A673 (cell line): ENCODE results near the gene ATG16L2.

Source experiments
- EZH2 ChIP-seq: fragments of 200-600 bp; sonication (generic); IDR thresholded peaks from 2 replicates; pipeline ENCODE4 v1.6.1; 2017; ENCODE audit warnings: borderline replicate concordance, low read depth, mild to moderate bottlenecking, mixed read lengths, antibody characterized with exemption, low read length; ENCODE audit not compliant: poor library complexity, severe bottlenecking
- TF ChIP-seq, protein P1 (sequence below): fragments of 300-800, 200-600 bp; sonication (generic); conservative IDR thresholded peaks from 2 replicates; pipeline ENCODE4 v1.5.1; 2017; ENCODE audit warnings: low read depth, mild to moderate bottlenecking, antibody characterized with exemption, low read length, moderate library complexity, mixed read lengths

DNA sequence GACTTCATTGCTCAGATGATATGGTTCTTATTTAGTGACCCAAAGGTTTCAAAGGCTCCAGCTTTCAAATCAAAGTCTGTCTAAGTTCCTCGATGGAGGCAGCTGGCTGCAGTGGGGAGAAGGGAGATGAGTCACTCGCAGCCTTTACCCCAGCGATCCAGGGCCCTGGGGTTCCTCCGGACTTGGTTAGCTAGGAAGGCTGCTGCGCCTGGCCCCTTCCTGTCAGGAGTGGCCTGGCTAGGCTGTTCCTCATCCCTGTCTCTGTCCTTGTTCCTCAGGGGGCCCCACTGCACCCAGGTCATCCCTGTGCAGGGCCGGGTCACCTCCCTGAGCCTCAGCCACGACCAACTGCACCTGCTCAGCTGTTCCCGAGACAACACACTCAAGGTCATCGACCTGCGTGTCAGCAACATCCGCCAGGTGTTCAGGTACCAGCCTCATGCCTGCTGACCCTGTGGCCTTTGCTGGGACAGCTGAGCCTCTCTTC is 13.9 kb downstream of the ATG16L2 start:
- TF ChIP-seq, protein P1, sequence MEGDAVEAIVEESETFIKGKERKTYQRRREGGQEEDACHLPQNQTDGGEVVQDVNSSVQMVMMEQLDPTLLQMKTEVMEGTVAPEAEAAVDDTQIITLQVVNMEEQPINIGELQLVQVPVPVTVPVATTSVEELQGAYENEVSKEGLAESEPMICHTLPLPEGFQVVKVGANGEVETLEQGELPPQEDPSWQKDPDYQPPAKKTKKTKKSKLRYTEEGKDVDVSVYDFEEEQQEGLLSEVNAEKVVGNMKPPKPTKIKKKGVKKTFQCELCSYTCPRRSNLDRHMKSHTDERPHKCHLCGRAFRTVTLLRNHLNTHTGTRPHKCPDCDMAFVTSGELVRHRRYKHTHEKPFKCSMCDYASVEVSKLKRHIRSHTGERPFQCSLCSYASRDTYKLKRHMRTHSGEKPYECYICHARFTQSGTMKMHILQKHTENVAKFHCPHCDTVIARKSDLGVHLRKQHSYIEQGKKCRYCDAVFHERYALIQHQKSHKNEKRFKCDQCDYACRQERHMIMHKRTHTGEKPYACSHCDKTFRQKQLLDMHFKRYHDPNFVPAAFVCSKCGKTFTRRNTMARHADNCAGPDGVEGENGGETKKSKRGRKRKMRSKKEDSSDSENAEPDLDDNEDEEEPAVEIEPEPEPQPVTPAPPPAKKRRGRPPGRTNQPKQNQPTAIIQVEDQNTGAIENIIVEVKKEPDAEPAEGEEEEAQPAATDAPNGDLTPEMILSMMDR = no peak
- TF ChIP-seq EZH2 = no peak
